ENCODE results near the gene HLA-DMA. TPM values are rescaled to one million over a fixed set of nuclear protein-coding genes. Genes with fewer than 3 reads are reported as not detected.

HLA-DMA gene
- total and polyA plus RNA-seq, 2 of the 8 experiments (the other 6 are each of a cell fraction or from before 2014, with no cell fraction given): 13.3 to 23.1 TPM

- TF ChIP-seq YY1 (IDR thresholded peaks at IDR 0.05; ENCODE audit: low read depth, low read length) (peak; percentile 97), SP1 (IDR thresholded peaks at IDR 0.05; ENCODE audit: low read depth, low read length) (no peak), SIN3A (conservative IDR thresholded peaks at IDR 0.05 in 1 of 2, IDR thresholded peaks at IDR 0.05 in 1 of 2; ENCODE audit: low read depth in 1 of 2, low read length in 2 of 2) (peak in 1 of 2 experiments; percentile 51; a peak in 1 of 4 replicates), CBX8 (IDR thresholded peaks at IDR 0.05; ENCODE audit: borderline replicate concordance, low read depth, low read length) (no peak), NANOG (IDR thresholded peaks at IDR 0.05; ENCODE audit: insufficient read depth, low read depth, low read length, poor library complexity, severe bottlenecking) (no peak), CEBPB (IDR thresholded peaks at IDR 0.05; ENCODE audit: low read depth, low read length) (no peak), CTCF (IDR thresholded peaks at IDR 0.05; ENCODE audit: control extremely low read depth in 1 of 3, insufficient read depth in 1 of 3, low read depth in 1 of 3, low read length in 3 of 3) (peak in 2 of 3 experiments; percentile 8 to 14; a peak in 1 of 4 replicates), ZNF274 (IDR thresholded peaks at IDR 0.05; ENCODE audit: borderline replicate concordance, extremely low read depth, low read length) (no peak), USF2 (IDR thresholded peaks at IDR 0.05; ENCODE audit: low read length) (0 out of 2 replicates have a peak, but pooled peaks have one; percentile 18), ASH2L (IDR thresholded peaks at IDR 0.05; ENCODE audit: low read length) (no peak), E2F6 (IDR thresholded peaks at IDR 0.05) (0 out of 2 replicates have a peak, but pooled peaks have one; percentile 7), CTBP2 (IDR thresholded peaks at IDR 0.05; ENCODE audit: borderline replicate concordance, insufficient read depth, insufficient read length, low read length) (no peak), TEAD4 (IDR thresholded peaks at IDR 0.05; ENCODE audit: low read depth, low read length) (no peak), CREB1 (IDR thresholded peaks at IDR 0.05) (no peak; the same call in 1 of the 2 replicates), SUZ12 (IDR thresholded peaks at IDR 0.05; ENCODE audit: low read length) (no peak), SIX5 (IDR thresholded peaks at IDR 0.05; ENCODE audit: low read depth, low read length) (no peak; the same call in 1 of the 2 replicates), NRF1 (IDR thresholded peaks at IDR 0.05; ENCODE audit: low read depth, low read length) (no peak), RNF2 (IDR thresholded peaks at IDR 0.05; ENCODE audit: borderline replicate concordance, low read depth, low read length, missing control alignments, poor library complexity, severe bottlenecking) (no peak), BRCA1 (IDR thresholded peaks at IDR 0.05; ENCODE audit: low read depth, low read length) (no peak), SIRT6 (IDR thresholded peaks at IDR 0.05; ENCODE audit: low read length) (peak; percentile 3)
Measured at GRCh38 chr6:32969685-32970412, 17.0 kb upstream of the HLA-DMA start (continued).

All from H1 (cell line).